H9 (cell line): ENCODE measurements around the gene FADD. TPM values are rescaled to one million over a fixed set of nuclear protein-coding genes. Genes with fewer than 3 reads are reported as not detected.

Source experiments
- DNase-seq: peaks from one replicate; pipeline ENCODE4 v3.0.0-alpha.2; 2017
- H2AFZ ChIP-seq: one replicate; pipeline ENCODE4 v1.6.1; 2013; ENCODE audit warnings: mild to moderate bottlenecking, low read length, control low read depth, moderate library complexity
- H2AK5ac ChIP-seq: 2 replicates; pipeline ENCODE4 v1.6.1; 2013; ENCODE audit warnings: low read length, control low read depth, mixed read lengths; ENCODE audit not compliant: insufficient read length
- H2BK120ac ChIP-seq: one replicate; pipeline ENCODE4 v1.6.1; 2013; ENCODE audit warnings: low read depth, mild to moderate bottlenecking, low read length, control low read depth, inconsistent platforms; ENCODE audit not compliant: poor library complexity, severe bottlenecking
- H2BK12ac ChIP-seq: 2 replicates; pipeline ENCODE4 v1.6.1; 2013; ENCODE audit warnings: low read length, control low read depth, mixed read lengths, low read depth; ENCODE audit not compliant: insufficient read length
- H2BK15ac ChIP-seq: 2 replicates; pipeline ENCODE4 v1.6.1; 2013; ENCODE audit warnings: low read depth, low read length, control low read depth
- H2BK20ac ChIP-seq: one replicate; pipeline ENCODE4 v1.6.1; 2013; ENCODE audit warnings: low read depth, mild to moderate bottlenecking, low read length, control low read depth, inconsistent platforms; ENCODE audit not compliant: poor library complexity, severe bottlenecking
- H2BK5ac ChIP-seq: 2 replicates; pipeline ENCODE4 v1.6.1; 2013; ENCODE audit warnings: low read length, control low read depth, mixed read lengths; ENCODE audit not compliant: insufficient read length
- H3K14ac ChIP-seq: 2 replicates; pipeline ENCODE4 v1.6.1; 2013; ENCODE audit warnings: low read length, control low read depth; ENCODE audit not compliant: insufficient read depth
- H3K18ac ChIP-seq: 2 replicates; pipeline ENCODE4 v1.6.1; 2013; ENCODE audit warnings: low read depth, mild to moderate bottlenecking, mixed read lengths, low read length, control low read depth; ENCODE audit not compliant: insufficient read length
- H3K23ac ChIP-seq: 2 replicates; pipeline ENCODE4 v1.6.1; 2013; ENCODE audit warnings: low read length, control low read depth, mixed read lengths, low read depth; ENCODE audit not compliant: insufficient read length
- H3K23me2 ChIP-seq: 2 replicates; pipeline ENCODE4 v1.6.1; 2013; ENCODE audit warnings: low read depth, mild to moderate bottlenecking, mixed read lengths, low read length, control low read depth; ENCODE audit not compliant: insufficient read length, poor library complexity, severe bottlenecking
- H3K27ac ChIP-seq: 2 replicates; pipeline ENCODE4 v1.5.1; 2013; ENCODE audit warnings: low read length, control low read depth, mixed read lengths, low read depth; ENCODE audit not compliant: insufficient read length
- H3K27me3 ChIP-seq: 2 replicates; pipeline ENCODE4 v1.6.1; 2013; ENCODE audit warnings: low read length, control low read depth, inconsistent platforms; ENCODE audit not compliant: insufficient read depth
- H3K4ac ChIP-seq: 2 replicates; pipeline ENCODE4 v1.6.1; 2013; ENCODE audit warnings: low read depth, mild to moderate bottlenecking, control low read depth, inconsistent platforms, low read length, moderate library complexity
- H3K4me1 ChIP-seq: 2 replicates; pipeline ENCODE4 v1.6.1; 2013; ENCODE audit warnings: low read length, control low read depth, inconsistent platforms; ENCODE audit not compliant: insufficient read depth
- H3K4me2 ChIP-seq: 2 replicates; pipeline ENCODE4 v1.6.1; 2013; ENCODE audit warnings: low read length, control low read depth, mixed read lengths; ENCODE audit not compliant: insufficient read length, insufficient read depth
- H3K56ac ChIP-seq: 2 replicates; pipeline ENCODE4 v1.6.1; 2013; ENCODE audit warnings: low read depth, mild to moderate bottlenecking, mixed read lengths, low read length, control low read depth; ENCODE audit not compliant: insufficient read length
- H3K79me1 ChIP-seq: 2 replicates; pipeline ENCODE4 v1.6.1; 2013; ENCODE audit warnings: low read depth, mild to moderate bottlenecking, moderate library complexity, low read length, control low read depth, inconsistent platforms; ENCODE audit not compliant: insufficient read depth, poor library complexity, severe bottlenecking
- H3K79me2 ChIP-seq: 2 replicates; pipeline ENCODE4 v1.6.1; 2013; ENCODE audit warnings: low read length, control low read depth, inconsistent platforms; ENCODE audit not compliant: insufficient read depth
- H3K9ac ChIP-seq: 2 replicates; pipeline ENCODE4 v1.6.1; 2013; ENCODE audit warnings: low read length, control low read depth, mixed read lengths; ENCODE audit not compliant: insufficient read length; ENCODE audit errors: extremely low read depth
- H3K9me3 ChIP-seq: one replicate; pipeline ENCODE4 v1.6.1; 2013; ENCODE audit warnings: low read depth, low read length, inconsistent platforms; ENCODE audit not compliant: control insufficient read depth
- H3T11ph ChIP-seq: one replicate; pipeline ENCODE4 v1.6.1; 2013; ENCODE audit warnings: mild to moderate bottlenecking, low read length, control low read depth, inconsistent platforms
- H4K20me1 ChIP-seq: one replicate; pipeline ENCODE4 v1.6.1; 2013; ENCODE audit not compliant: control insufficient read depth, insufficient read length, insufficient read depth
- H4K5ac ChIP-seq: 2 replicates; pipeline ENCODE4 v1.6.1; 2013; ENCODE audit warnings: low read depth, mild to moderate bottlenecking, mixed read lengths, low read length, control low read depth; ENCODE audit not compliant: insufficient read length
- H4K8ac ChIP-seq: replicated peaks from 2 replicates; pipeline ENCODE4 v1.6.1; 2013; ENCODE audit warnings: low read length, control low read depth, mixed read lengths, low read depth; ENCODE audit not compliant: insufficient read length
- H4K91ac ChIP-seq: 2 replicates; pipeline ENCODE4 v1.6.1; 2013; ENCODE audit warnings: low read depth, mild to moderate bottlenecking, moderate library complexity, mixed read lengths, low read length, control low read depth; ENCODE audit not compliant: insufficient read length
- H3K27ac Mint-ChIP-seq, 3 experiments: 2 replicates in 2 of 3; 3 replicates in 1 of 3; pipeline ENCODE4 v1.8.0; 2020 to 2021; ENCODE audit warnings: mixed read lengths in 3 of 3, mild to moderate bottlenecking in 1 of 3, moderate library complexity in 1 of 3
- H3K27me3 Mint-ChIP-seq: 2 replicates; pipeline ENCODE4 v1.8.0; 2021; ENCODE audit warnings: low read depth, mild to moderate bottlenecking, moderate library complexity, mixed read lengths
- H3K36me3 Mint-ChIP-seq, 3 experiments: 2 replicates in 2 of 3; 3 replicates in 1 of 3; pipeline ENCODE4 v1.8.0; 2020 to 2021; ENCODE audit warnings: low read depth in 3 of 3, mixed read lengths in 3 of 3; ENCODE audit not compliant: insufficient read depth in 1 of 3
- H3K4me1 Mint-ChIP-seq, 2 experiments: 2 replicates each; pipeline ENCODE4 v1.8.0; 2020; ENCODE audit warnings: mixed read lengths in 2 of 2
- H3K4me3 Mint-ChIP-seq, 2 experiments: 2 replicates in 1 of 2; 3 replicates in 1 of 2; pipeline ENCODE4 v1.8.0; 2020 to 2021; ENCODE audit warnings: mild to moderate bottlenecking in 2 of 2, mixed read lengths in 2 of 2, moderate library complexity in 1 of 2
- H3K9me3 Mint-ChIP-seq, 2 experiments: 2 replicates in 1 of 2; 3 replicates in 1 of 2; pipeline ENCODE4 v1.8.0; 2020; ENCODE audit warnings: mild to moderate bottlenecking in 2 of 2, mixed read lengths in 2 of 2, moderate library complexity in 1 of 2
- WGBS: extraction: QIAGEN DNeasy Blood & Tissue Kit; methylation state at CpG from one replicate; pipeline ENCODE4 v1.1.7; 2013; ENCODE audit warnings: missing lambda C conversion rate, low lambda C conversion rate, mixed read lengths; ENCODE audit not compliant: insufficient read length; ENCODE audit errors: extremely low coverage; 5-methylcytosine and 5-hydroxymethylcytosine counted together
- total RNA-seq: library from RNA; stranded (reverse); gene quantifications from 2 replicates; pipeline ENCODE4 v1.2.1, GENCODE V29; 2021
- TF ChIP-seq, protein P1 (sequence below): fragments of 200-600 bp; sonication (generic); conservative IDR thresholded peaks from 3 replicates; pipeline ENCODE4 v1.8.0; 2021; ENCODE audit warnings: antibody characterized with exemption, mild to moderate bottlenecking

The FADD gene
- total RNA-seq, 1 experiment from 2014 or later: 51.1 TPM

DNA sequence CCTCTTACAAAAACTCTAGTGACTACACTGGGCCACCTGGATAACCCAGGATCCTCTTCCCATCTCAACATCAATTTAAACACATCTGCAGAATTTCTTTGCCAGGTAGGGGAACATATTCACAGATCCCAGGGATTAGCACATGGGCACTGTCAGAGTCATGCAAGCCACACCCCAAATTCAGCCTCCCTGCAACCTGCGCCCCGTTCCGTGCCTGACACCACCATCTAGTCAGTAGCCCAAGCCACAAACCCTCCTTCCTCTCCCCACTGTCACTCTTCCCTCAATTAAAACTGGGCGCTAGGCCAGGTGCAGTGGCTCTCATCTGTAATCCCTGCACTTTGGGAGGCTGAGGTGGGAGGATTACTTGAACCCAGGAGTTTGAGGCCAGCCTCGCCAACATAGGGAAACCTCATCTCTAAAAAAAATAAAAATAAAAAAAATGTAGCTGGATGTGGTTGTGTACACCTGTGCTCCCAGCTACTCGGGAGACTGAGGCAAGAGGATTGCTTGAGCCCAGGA, 6.4 kb downstream of the FADD start:
- Histone ChIP-seq H2BK15ac (no peak overlapping the region), H3K27ac (no peak overlapping the region), H3K4ac (no peak overlapping the region), H3K18ac (no peak overlapping the region), H3K9ac (no peak overlapping the region), H2BK120ac (no peak overlapping the region), H2AK5ac (no peak overlapping the region), H3K14ac (no peak overlapping the region), H3K23me2 (peaks cover 1% of the 10 kb centered on the region), H3K79me2 (peaks cover 10% of the 10 kb centered on the region), H3K23ac (no peak overlapping the region), H3K79me1 (peaks cover 9% of the 10 kb centered on the region), H3K9me3 (no peaks in the 10 kb centered on the region), H4K91ac (no peak overlapping the region), H4K5ac (no peak overlapping the region), H3K27me3 (no peaks in the 10 kb centered on the region), H2AFZ (no peak overlapping the region), H4K8ac (no peak overlapping the region), H3K4me1 (peaks cover 3% of the 10 kb centered on the region; the same call in 1 of the 2 replicates), H4K20me1 (peaks cover 3% of the 10 kb centered on the region), H3K4me2 (no peak overlapping the region), H3K56ac (no peak overlapping the region), H2BK20ac (no peak overlapping the region), H3T11ph (no peak overlapping the region), H2BK12ac (no peak overlapping the region), H2BK5ac (no peak overlapping the region)
- WGBS: no CpG with 5 or more reads among the region's 6 CpGs
- no peaks in the 10 kb centered on the region for H3K9me3 Mint-ChIP-seq
- H3K4me1 Mint-ChIP-seq: peaks cover 35 to 48% of the 10 kb centered on the region in 2 experiments
- peaks cover 24 to 51% (median 46%) of the 10 kb centered on the region in 3 experiments for H3K36me3 Mint-ChIP-seq
- no peak overlapping the region for H3K4me3 Mint-ChIP-seq
- no peak overlapping the region; a peak in 1 of 7 replicates for H3K27ac Mint-ChIP-seq
- H3K27me3 Mint-ChIP-seq: no peaks in the 10 kb centered on the region
- no peak for DNase-seq
- TF ChIP-seq, protein P1, sequence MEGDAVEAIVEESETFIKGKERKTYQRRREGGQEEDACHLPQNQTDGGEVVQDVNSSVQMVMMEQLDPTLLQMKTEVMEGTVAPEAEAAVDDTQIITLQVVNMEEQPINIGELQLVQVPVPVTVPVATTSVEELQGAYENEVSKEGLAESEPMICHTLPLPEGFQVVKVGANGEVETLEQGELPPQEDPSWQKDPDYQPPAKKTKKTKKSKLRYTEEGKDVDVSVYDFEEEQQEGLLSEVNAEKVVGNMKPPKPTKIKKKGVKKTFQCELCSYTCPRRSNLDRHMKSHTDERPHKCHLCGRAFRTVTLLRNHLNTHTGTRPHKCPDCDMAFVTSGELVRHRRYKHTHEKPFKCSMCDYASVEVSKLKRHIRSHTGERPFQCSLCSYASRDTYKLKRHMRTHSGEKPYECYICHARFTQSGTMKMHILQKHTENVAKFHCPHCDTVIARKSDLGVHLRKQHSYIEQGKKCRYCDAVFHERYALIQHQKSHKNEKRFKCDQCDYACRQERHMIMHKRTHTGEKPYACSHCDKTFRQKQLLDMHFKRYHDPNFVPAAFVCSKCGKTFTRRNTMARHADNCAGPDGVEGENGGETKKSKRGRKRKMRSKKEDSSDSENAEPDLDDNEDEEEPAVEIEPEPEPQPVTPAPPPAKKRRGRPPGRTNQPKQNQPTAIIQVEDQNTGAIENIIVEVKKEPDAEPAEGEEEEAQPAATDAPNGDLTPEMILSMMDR: no peak
